HCT116 (cell line): ENCODE results near the gene TMEM239. TPM values are rescaled to one million over a fixed set of nuclear protein-coding genes. Genes with fewer than 3 reads are reported as not detected.
A peak's percentile ranks its signal among the peaks of the same experiment; 100 is the strongest.

Source experiments
- ATAC-seq: fragments of 200-7000 bp; cut with Tn5 transposase; 2 replicates; pipeline ENCODE4 v1.9.1; 2020; ENCODE audit warnings: mild to moderate bottlenecking, moderate library complexity
- BruUV-seq: library from RNA; stranded (reverse); fragments of 400-500 nt; replicated peaks from 2 replicates; lab custom pipeline; 2021; lab: Mats Ljungman, UMichigan
- CTCF ChIA-PET: fragments of 300-600 bp; sonication (Branson Sonifier 250); formaldehyde crosslinking; loops from one replicate; lab custom pipeline; 2021; ENCODE audit warnings: antibody characterized with exemption; lab: Charles Lee
- POLR2A ChIA-PET: fragments of 300-600, 350-600 bp; sonication (Branson Sonifier 250); formaldehyde crosslinking; loops from one replicate; lab custom pipeline; 2021; ENCODE audit warnings: antibody characterized with exemption; lab: Charles Lee
- RAD21 ChIA-PET, 2 experiments: fragments of 300-600 bp; sonication (Branson Sonifier 250); formaldehyde crosslinking; loops; one replicate each; lab custom pipeline; 2023; ENCODE audit warnings: low total read pairs in 2 of 2; ENCODE audit not compliant: uncharacterized antibody in 2 of 2, unreplicated experiment in 2 of 2, low non-redundant PET in 1 of 2; lab: Charles Lee
- DNase-seq: peaks from one replicate; pipeline ENCODE4 v3.0.0-alpha.2; 2010; ENCODE audit warnings: low read depth, low spot score
- H2AFZ ChIP-seq: fragments of 200-600 bp; shearing (Covaris generic), sonication (generic); 2 replicates; pipeline ENCODE4 v1.6.1; 2017; ENCODE audit warnings: low read depth, mixed run types, mixed read lengths, antibody characterized with exemption, low read length; ENCODE audit not compliant: poor library complexity, severe bottlenecking
- H3K27ac ChIP-seq: 2 replicates; pipeline ENCODE4 v1.5.1; 2012; ENCODE audit warnings: low read depth, low read length
- H3K27me3 ChIP-seq: fragments of 200-600 bp; sonication (generic); 2 replicates; pipeline ENCODE4 v1.6.1; 2016; ENCODE audit warnings: mixed run types, low read length, mixed read lengths; ENCODE audit not compliant: insufficient read depth
- H3K36me3 ChIP-seq, 2 experiments: fragments of 200-500 bp in 1 of 2; fragments of 200-600 bp in 1 of 2; sonication (Bioruptor generic) in 1 of 2; sonication (generic) in 1 of 2; 2 replicates each; pipeline versions ENCODE4 v1.5.1 to v1.6.1; 2014 to 2016; ENCODE audit warnings: low read length in 2 of 2, inconsistent platforms in 1 of 2, mixed read lengths in 1 of 2, mixed run types in 1 of 2; ENCODE audit not compliant: insufficient read depth in 2 of 2, control insufficient read depth in 1 of 2
- H3K4me1 ChIP-seq, 2 experiments: fragments of 200-600 bp in 1 of 2; sonication (generic) in 1 of 2; 2 replicates each; pipeline versions ENCODE4 v1.5.1 to v1.6.1; 2012 to 2017; ENCODE audit warnings: low read length in 2 of 2, inconsistent platforms in 1 of 2, mild to moderate bottlenecking in 1 of 2, mixed read lengths in 1 of 2, mixed run types in 1 of 2, moderate library complexity in 1 of 2; ENCODE audit not compliant: insufficient read depth in 2 of 2, control insufficient read depth in 1 of 2
- H3K4me2 ChIP-seq: fragments of 200-600 bp; sonication (generic); 2 replicates; pipeline ENCODE4 v1.6.1; 2017; ENCODE audit warnings: mixed run types, low read length, mixed read lengths
- H3K4me3 ChIP-seq, 2 experiments: fragments of 200-600 bp in 1 of 2; sonication (generic) in 1 of 2; replicated peaks in 1 of 2; 2 replicates each; pipeline ENCODE4 v1.5.1; 2011 to 2016; ENCODE audit warnings: low read length in 2 of 2, control low read depth in 1 of 2, low read depth in 1 of 2, mild to moderate bottlenecking in 1 of 2, mixed read lengths in 1 of 2, mixed run types in 1 of 2
- H3K79me2 ChIP-seq: fragments of 200-600 bp; sonication (generic); 2 replicates; pipeline ENCODE4 v1.6.1; 2017; ENCODE audit warnings: mild to moderate bottlenecking, mixed run types, low read length, moderate library complexity, mixed read lengths; ENCODE audit not compliant: insufficient read depth
- H3K9ac ChIP-seq: fragments of 200-600 bp; sonication (generic); 2 replicates; pipeline ENCODE4 v1.6.1; 2016; ENCODE audit warnings: low read length, mixed read lengths
- H3K9me2 ChIP-seq: fragments of 200-600 bp; sonication (generic), shearing (Covaris generic); 2 replicates; pipeline ENCODE4 v1.6.1; 2017; ENCODE audit warnings: mixed run types, mild to moderate bottlenecking, moderate library complexity; ENCODE audit not compliant: insufficient read depth
- H3K9me3 ChIP-seq, 2 experiments: fragments of 200-500 bp in 1 of 2; fragments of 200-600 bp in 1 of 2; sonication (Bioruptor generic) in 1 of 2; sonication (generic) in 1 of 2; 2 replicates each; pipeline ENCODE4 v1.6.1; 2014 to 2017; ENCODE audit warnings: low read length in 2 of 2, mixed read lengths in 2 of 2, inconsistent platforms in 1 of 2, low read depth in 1 of 2, mild to moderate bottlenecking in 1 of 2, mixed run types in 1 of 2, moderate library complexity in 1 of 2; ENCODE audit not compliant: control insufficient read depth in 1 of 2, insufficient read depth in 1 of 2
- H4K20me1 ChIP-seq: fragments of 200-600 bp; sonication (generic), shearing (Covaris generic); 2 replicates; pipeline ENCODE4 v1.6.1; 2017; ENCODE audit warnings: mixed run types, mild to moderate bottlenecking, moderate library complexity; ENCODE audit not compliant: insufficient read depth
- CBX3 ChIP-seq: IDR thresholded peaks from 2 replicates; pipeline ENCODE4 v1.6.1; 2012; ENCODE audit warnings: low read depth
- EGR1 ChIP-seq: IDR thresholded peaks from 2 replicates; pipeline ENCODE4 v1.6.1; 2012; ENCODE audit warnings: low read depth
- EZH2phosphoT487 ChIP-seq: fragments of 200-600 bp; IDR thresholded peaks from 2 replicates; pipeline ENCODE4 v1.6.1; 2018; ENCODE audit warnings: antibody characterized with exemption, borderline replicate concordance
- FOSL1 ChIP-seq: IDR thresholded peaks from 2 replicates; pipeline ENCODE4 v1.6.1; 2012; ENCODE audit warnings: low read depth
- RAD21 ChIP-seq: IDR thresholded peaks from 2 replicates; pipeline ENCODE4 v1.6.1; 2012; ENCODE audit warnings: low read depth, mild to moderate bottlenecking
- YY1 ChIP-seq: IDR thresholded peaks from 2 replicates; pipeline ENCODE4 v1.6.1; 2011; ENCODE audit warnings: low read length, low read depth, moderate library complexity, mild to moderate bottlenecking; ENCODE audit not compliant: insufficient replicate concordance; ENCODE audit errors: extremely low read depth
- intact Hi-C: fragments of 100-400 bp; cut with micrococcal nuclease; formaldehyde crosslinking; loops from 2 replicates; pipeline ENCODE4 v1.10.0; 2022
- total RNA-seq: library from RNA; stranded (reverse); gene quantifications from one replicate; pipeline ENCODE4 v1.2.1, GENCODE V29; 2021; ENCODE audit not compliant: unreplicated experiment
- TF ChIP-seq, protein P1 (sequence below): IDR thresholded peaks from 2 replicates; pipeline ENCODE4 v1.6.1; 2012; ENCODE audit warnings: low read depth

Gene TMEM239
- total RNA-seq, 1 experiment from 2014 or later = not detected

DNA sequence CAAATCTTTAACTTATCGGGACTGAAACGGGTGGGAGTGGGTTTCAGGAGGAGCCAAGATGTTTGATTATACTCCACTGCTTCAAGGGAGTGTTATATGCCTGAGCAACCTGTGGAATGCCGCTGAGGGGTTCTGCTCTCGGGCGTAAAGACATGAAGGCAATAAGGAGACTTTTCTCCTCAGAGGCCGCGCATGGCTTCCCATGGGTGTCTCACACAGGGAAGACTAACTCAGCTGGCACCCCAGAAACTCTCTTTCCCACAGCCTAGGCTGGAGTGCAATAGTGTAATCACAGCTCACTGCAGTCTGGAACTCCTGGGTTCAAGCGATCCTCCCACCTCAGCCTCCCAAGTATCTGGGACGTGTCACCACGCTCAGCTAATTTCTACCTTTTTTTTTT lies 6.5 kb upstream of the TMEM239 start:
- ChIA-PET POLR2A (no interaction called here), CTCF (no interaction called here), RAD21 (no interaction called here)
- peaks cover 4% of the 10 kb centered on the region; the same call in 1 of the 2 replicates for H3K27me3 ChIP-seq
- H3K9me3 ChIP-seq = peaks cover 4 to 9% of the 10 kb centered on the region in 2 experiments; a peak in 1 of 4 replicates
- BruUV-seq = no TSS peak
- peaks cover 3 to 12% of the 10 kb centered on the region in 2 experiments; a peak in 2 of 4 replicates for H3K4me1 ChIP-seq
- H3K79me2 ChIP-seq = no peaks in the 10 kb centered on the region
- no peak for ATAC-seq
- no peak overlapping the region for H3K9ac ChIP-seq
- H3K36me3 ChIP-seq = no peaks in the 10 kb centered on the region
- no peaks in the 10 kb centered on the region for H4K20me1 ChIP-seq
- no peak for DNase-seq
- TF ChIP-seq EZH2phosphoT487 (no peak), RAD21 (no peak), FOSL1 (no peak), YY1 (no peak)
- H3K4me3 ChIP-seq = no peak overlapping the region
- H3K9me2 ChIP-seq = no peaks in the 10 kb centered on the region
- no peak overlapping the region for H3K27ac ChIP-seq
- H2AFZ ChIP-seq = no peak overlapping the region
- intact Hi-C loops = no loop called here
- H3K4me2 ChIP-seq = no peak overlapping the region

GRCh38 chr20:2812189-2812588 lies 4.0 kb upstream of the TMEM239 start:
- ChIA-PET POLR2A (no interaction called here), CTCF (no interaction called here), RAD21 (no interaction called here)
- BruUV-seq = no TSS peak
- DNase-seq (no peak), ATAC-seq (no peak)
- Histone ChIP-seq H4K20me1 (no peaks in the 10 kb centered on the region), H3K27me3 (peaks cover 3% of the 10 kb centered on the region; the same call in 1 of the 2 replicates), H3K36me3 (no peaks in the 10 kb centered on the region), H3K9ac (no peak overlapping the region), H3K4me3 (no peak overlapping the region), H3K4me2 (no peak overlapping the region), H3K9me2 (no peaks in the 10 kb centered on the region), H3K9me3 (peaks cover 4 to 9% of the 10 kb centered on the region in 2 experiments; a peak in 1 of 4 replicates), H3K4me1 (peaks cover 0 to 16% of the 10 kb centered on the region in 2 experiments; a peak in 1 of 4 replicates), H3K79me2 (no peaks in the 10 kb centered on the region), H3K27ac (no peak overlapping the region), H2AFZ (no peak overlapping the region)
- TF ChIP-seq EGR1 (no peak), EZH2phosphoT487 (no peak), CBX3 (peak; percentile 51; the same call in 1 of the 2 replicates)
- TF ChIP-seq, protein P1, sequence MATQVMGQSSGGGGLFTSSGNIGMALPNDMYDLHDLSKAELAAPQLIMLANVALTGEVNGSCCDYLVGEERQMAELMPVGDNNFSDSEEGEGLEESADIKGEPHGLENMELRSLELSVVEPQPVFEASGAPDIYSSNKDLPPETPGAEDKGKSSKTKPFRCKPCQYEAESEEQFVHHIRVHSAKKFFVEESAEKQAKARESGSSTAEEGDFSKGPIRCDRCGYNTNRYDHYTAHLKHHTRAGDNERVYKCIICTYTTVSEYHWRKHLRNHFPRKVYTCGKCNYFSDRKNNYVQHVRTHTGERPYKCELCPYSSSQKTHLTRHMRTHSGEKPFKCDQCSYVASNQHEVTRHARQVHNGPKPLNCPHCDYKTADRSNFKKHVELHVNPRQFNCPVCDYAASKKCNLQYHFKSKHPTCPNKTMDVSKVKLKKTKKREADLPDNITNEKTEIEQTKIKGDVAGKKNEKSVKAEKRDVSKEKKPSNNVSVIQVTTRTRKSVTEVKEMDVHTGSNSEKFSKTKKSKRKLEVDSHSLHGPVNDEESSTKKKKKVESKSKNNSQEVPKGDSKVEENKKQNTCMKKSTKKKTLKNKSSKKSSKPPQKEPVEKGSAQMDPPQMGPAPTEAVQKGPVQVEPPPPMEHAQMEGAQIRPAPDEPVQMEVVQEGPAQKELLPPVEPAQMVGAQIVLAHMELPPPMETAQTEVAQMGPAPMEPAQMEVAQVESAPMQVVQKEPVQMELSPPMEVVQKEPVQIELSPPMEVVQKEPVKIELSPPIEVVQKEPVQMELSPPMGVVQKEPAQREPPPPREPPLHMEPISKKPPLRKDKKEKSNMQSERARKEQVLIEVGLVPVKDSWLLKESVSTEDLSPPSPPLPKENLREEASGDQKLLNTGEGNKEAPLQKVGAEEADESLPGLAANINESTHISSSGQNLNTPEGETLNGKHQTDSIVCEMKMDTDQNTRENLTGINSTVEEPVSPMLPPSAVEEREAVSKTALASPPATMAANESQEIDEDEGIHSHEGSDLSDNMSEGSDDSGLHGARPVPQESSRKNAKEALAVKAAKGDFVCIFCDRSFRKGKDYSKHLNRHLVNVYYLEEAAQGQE = no peak
- intact Hi-C loops = no loop called here
